HG03575 (cell line): Measurements from ENCODE around the gene CDK17.

Experiments used
- ATAC-seq: cut with Tn5 transposase; IDR thresholded peaks from one replicate; pipeline ENCODE4 v1.9.1; 2021; ENCODE audit not compliant: unreplicated experiment, insufficient number of reproducible peaks, low FRiP score; ENCODE audit errors: extremely low read depth

The CDK17 gene

DNA sequence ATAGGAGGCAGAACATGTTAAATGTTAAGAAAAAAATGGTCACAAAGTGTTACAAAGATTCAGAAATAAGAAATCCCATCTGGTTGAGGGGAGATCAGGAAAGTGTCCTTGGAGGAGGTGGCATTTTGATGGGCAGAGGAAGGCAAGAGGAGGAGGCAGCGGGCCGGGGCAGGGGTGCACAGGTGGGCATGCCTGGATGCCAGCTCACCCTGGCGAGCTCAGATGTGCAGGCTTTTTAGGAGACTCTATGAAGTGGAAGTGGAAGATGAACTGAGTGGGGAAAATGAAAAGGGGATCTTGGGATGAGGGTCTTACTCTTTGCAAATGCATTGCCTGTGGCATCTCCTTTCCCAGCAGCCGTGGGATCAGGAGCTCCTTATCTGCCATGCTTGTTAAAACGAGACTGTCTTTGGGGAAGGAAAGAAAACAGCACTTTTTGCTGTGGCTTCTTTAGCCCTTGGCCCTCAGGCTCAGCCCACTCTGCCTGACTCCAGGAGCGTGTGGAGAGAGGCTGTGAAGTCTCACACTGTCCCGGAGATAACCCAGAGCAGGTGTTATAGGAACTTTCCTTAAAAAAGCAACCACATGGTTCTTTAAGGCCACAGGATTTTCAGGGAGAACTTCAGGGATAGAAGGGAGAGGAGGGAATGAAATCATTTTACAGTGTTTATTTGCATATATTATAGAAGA lies 143.4 kb downstream of the CDK17 start:
- ATAC-seq: no peak

DNA sequence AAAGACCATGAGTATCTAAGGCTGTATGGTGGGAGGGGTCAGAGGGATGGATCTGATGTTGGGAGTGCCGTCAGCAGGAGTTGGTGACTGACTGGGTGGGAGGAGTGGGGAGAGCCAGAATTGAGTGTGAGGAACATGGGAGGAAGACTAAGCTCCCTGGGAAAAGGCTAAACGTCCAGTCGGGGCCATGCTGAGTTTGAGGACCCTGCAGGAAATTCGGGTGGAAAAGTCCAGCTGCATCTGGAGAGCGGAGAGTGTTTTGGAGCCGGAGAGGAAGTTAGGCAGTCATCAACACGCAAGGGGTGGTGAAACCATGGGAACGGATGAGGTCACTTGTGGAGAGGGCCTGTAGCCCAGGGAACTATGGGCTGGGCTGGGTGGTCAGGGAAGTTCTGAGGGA lies 145.2 kb downstream of the CDK17 start:
- no peak for ATAC-seq

- ATAC-seq: no peak
Observed at GRCh38 chr12:96250119-96250685, 150.0 kb downstream of the CDK17 start.

DNA sequence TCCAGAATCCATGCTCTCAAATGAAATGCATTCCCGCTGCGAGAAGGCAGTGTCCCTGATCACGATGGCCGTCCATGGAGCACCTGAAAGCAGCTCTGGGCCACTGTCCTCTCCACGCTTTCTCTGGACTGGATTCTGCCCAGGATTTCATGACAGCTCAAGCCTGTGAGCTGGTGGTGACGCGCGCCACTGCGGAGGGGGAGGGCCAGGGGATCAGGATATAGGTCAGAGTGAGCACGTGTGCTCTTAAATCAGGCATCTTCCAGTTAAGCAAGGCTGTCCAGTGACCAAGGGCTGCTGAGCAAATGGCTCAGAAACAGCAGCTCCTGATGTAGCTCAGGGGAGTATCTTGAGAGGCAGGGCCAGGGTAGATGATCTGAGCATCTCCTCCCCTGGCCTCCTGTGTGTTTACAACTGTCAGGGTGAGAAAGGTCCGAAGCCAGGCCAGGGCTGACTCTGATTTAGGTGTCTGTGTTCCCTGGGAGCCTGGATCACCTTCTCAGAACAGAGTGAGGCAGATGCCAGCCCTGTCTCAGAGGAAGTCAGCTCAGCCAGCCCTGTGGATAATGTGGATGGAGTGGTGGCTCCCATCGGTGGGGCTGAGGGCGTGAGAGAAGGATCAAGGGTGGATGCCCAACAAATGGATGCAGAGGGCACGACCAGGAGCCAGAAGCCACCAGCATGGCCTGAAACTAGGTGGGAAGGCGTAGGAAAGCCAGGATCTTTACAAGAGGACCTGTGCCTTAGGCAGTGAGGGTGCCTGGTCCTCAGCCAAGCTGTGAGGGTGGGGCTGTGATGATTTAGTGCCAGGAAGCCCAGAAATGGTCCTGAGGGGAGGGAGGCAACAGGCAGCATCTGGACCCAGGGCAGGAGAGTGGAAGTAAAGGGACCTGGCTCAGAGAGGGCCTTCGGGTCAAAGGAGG lies 150.8 kb downstream of the CDK17 start:
- ATAC-seq: no peak

DNA sequence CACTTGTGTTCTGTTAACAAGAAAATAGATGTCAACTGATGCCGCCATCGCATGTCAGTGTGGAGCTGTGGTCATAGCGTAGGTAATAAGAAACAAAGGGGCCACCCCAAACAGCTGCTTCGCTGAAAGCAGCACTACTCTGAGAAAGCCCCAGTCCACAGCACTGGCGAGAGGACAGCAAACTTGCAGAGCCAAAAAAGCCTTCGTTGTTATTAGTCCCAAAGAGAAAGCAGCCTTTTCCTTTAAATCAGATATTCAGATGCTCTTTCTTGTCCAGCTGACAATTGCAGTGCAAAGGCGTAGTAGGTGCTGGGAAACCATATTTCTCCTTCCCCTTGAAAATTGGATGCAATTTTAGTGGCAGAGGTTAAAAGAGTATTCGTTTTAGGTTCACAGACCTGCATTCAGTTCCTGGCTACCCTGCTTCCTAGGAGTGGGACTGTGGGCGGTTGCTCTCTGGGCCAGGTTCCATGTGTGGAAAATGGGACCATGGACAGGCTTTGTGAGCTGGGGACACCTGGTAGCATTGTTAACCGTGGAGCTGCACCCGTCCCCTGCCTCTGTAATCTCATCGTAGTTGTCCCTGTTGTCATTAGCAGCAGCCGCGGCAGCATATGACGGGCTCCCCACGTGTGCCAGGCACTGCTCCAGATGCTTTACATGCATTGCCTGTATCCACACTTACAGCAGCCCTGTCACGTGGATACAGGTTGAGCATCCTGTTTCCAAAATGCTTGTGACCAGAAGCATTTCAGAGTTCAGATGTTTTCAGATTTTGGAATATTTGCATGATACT lies 151.9 kb downstream of the CDK17 start:
- ATAC-seq: no peak

- no peak for ATAC-seq
Observed at GRCh38 chr12:96247563-96247962, 152.7 kb downstream of the CDK17 start.

- ATAC-seq: no peak
Observed at GRCh38 chr12:96246926-96247505, 153.2 kb downstream of the CDK17 start.

GRCh38 chr12:96244826-96245225 lies 155.4 kb downstream of the CDK17 start:
- no peak for ATAC-seq

DNA sequence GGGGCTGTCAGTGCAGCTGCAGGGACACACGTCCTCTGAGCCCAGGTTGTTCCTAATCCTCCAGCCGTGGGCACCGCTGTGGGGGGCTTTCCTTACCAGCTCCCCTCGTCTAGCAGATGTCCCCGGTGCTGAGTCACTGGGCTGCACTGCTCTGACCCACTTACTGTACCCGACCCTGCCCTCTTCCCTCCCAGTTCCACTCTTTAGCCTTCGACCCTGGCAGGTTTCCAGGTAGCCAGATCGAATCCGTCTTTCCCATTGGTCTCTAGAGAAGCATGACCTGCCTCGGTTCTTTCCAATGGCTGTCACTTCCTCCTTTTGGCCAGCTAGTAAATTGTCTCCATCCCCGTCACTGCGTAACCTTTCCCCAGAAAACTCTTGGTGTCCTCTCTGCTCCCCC lies 157.6 kb downstream of the CDK17 start:
- no peak for ATAC-seq

DNA sequence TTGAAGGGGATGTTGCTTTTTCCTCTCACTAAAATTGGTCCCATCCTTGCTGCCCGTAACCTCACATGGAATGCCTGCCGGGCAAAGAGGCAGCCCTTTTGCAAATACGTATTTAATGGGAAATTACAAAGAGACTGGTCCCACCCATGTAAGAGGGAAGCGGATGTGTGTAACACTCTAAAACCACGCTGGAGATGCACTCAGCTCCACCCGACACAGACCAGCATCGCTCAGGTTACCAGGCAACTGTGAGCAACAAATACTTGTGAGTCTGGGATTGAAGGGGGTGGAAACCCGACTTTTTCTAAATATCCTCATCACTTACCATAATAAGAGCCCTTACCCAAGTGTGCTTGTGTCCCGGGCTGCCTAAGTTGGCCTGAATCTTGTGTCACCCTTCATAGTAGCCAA lies 158.4 kb downstream of the CDK17 start:
- ATAC-seq: no peak

GRCh38 chr12:96241431-96241830 lies 158.8 kb downstream of the CDK17 start:
- ATAC-seq: no peak

GRCh38 chr12:96240656-96241055 lies 159.6 kb downstream of the CDK17 start:
- no peak for ATAC-seq

- ATAC-seq: no peak
Observed at GRCh38 chr12:96239711-96240635, 160.3 kb downstream of the CDK17 start.

DNA sequence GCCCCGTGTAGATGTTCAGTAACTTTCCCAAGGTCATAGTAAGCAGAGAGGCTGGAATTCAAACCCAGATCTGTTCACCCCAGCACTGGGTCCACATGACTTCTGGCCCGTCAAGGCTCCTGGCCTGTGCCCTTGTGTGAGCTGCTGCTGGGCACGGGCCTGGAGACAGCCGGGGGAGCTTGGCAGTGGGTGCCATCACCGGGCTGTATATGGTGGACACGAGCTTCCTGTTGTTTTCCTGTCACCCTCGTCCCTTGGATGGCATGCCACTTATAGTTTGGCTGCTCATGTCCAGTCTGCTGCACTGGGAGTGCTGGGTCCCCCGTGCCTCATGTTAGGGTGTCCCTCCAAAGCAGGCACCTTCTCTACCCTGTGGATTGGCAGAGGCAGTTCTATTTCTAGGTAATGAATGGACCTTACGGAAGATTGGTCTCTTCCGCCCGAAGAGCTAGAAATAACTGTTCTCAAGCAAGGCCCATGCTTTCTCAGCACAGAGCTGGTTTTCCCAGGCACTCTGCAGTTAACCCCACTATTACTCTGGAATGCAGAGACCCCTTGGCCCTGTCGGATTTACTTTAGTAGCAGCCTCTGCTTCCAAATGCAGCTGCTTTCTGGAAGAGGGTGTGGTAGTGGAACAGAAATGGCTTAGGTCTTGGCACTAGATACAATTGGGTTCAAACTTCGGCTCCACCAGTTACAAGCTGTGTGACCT lies 161.7 kb downstream of the CDK17 start:
- no peak for ATAC-seq

DNA sequence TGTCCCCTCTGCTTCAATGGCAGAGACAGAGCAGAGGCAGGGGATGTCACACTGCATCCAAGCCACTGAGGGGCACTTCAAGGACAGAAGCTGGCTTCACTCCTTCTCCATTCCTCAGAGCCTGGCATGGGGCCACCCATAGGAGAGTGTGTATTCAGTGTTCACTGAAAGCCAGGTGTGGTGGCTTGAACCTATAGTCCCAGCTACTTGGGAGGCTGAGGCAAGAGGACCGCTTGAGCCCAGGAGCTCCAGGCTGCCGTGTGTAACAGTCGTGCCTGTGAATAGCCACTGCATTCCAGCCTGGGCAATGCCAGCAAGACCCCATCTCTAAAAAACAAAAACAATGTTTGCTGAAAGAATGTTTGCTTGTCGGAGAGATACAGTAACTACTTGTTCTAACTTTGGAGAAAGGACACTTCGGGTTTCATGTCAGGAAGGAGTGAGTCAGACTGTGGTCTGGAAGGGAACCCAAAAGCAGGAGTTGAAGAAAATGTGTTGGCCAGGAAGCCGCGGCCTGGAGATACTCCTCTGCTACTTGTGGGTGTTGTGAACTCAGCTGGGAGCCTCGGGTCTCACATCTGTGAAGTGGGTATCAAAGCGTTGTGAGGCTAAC lies 162.7 kb downstream of the CDK17 start:
- no peak for ATAC-seq

- no peak for ATAC-seq
Observed at GRCh38 chr12:96237035-96237434, 163.2 kb downstream of the CDK17 start.

GRCh38 chr12:96236221-96236822 lies 163.9 kb downstream of the CDK17 start:
- ATAC-seq: no peak
